DLD1 (cell line): ENCODE measurements around the gene NUP93.

Experiments used
- in situ Hi-C: cut with HindIII; loops from 2 replicates; pipeline ENCODE4 v1.10.0; 2017; ENCODE audit warnings: low sequenced_read_pairs

NUP93 gene

DNA sequence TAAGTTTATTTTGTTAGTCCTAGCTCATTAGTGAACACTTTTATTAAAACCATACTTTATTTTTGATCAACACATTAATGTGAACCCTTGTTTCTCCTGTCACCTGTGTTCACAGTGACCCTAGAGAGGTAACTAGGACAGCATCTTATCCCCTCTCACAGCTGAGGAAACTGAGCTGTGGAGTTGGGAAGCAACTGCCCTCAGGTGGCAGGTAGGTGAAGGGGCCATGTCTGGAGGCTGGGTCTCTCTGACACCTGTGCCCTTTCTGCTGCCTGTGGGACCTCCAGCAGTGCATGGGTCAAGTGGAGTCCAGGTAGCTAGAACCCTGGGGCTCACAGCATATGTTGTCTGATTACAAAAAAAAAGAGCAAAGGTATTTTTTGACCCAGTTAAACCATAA is 112.2 kb downstream of the NUP93 start:
- in situ Hi-C loops: no loop called here

DNA sequence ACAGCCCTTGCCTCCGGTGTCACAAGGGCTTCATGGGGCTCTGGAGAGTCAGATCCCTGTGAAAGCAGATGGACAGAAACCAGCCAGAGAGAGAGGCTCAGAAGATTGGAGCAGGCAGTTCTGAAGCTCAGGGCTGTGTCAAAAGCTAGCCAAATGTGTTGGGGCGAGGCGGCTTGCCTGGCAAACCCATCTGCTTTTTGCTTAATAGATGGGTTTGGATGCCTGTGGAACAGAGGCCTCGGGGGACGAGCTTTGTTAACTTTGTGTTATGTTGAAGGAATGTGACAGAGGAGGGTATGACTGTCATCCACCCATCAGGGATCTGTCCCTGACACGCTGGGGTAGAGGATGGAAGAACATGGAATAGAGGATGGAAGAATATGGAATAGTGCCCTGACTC is 114.1 kb downstream of the NUP93 start:
- in situ Hi-C loops: no loop called here

DNA sequence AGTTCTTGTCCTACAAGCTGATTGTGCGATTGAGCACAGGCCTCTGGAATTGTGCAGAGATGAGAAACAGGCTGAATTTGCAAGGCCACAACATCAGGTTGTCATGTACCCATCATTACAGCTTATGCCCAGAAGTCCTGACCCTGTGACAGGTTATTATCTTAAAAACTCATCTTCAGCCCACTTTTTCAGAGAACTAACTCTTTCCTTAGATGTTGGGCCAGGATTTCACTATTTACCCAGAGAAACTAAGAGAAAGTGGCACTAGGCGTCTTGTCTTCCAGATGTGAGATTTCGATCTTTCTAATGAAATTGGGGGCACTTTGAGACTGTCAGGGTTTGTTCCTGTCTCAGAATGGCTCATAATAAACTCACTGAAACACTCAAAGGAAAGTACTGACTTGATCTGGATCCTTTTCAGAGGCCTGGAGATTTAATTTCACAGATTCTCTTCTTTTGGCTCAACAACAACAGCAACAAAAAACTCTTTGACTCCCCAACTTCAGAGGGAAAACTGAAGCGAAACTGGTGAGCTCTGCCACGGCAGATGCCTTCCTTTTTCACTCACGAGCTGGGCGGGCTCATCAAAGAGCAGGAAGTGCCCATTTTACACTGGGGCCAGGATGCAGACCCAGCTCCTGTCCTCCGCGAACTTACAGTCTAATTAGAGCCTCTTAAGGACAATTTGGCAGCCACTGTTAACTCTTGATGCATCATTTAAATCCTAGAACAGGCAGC is 117.4 kb downstream of the NUP93 start:
- in situ Hi-C loops: no loop called here

DNA sequence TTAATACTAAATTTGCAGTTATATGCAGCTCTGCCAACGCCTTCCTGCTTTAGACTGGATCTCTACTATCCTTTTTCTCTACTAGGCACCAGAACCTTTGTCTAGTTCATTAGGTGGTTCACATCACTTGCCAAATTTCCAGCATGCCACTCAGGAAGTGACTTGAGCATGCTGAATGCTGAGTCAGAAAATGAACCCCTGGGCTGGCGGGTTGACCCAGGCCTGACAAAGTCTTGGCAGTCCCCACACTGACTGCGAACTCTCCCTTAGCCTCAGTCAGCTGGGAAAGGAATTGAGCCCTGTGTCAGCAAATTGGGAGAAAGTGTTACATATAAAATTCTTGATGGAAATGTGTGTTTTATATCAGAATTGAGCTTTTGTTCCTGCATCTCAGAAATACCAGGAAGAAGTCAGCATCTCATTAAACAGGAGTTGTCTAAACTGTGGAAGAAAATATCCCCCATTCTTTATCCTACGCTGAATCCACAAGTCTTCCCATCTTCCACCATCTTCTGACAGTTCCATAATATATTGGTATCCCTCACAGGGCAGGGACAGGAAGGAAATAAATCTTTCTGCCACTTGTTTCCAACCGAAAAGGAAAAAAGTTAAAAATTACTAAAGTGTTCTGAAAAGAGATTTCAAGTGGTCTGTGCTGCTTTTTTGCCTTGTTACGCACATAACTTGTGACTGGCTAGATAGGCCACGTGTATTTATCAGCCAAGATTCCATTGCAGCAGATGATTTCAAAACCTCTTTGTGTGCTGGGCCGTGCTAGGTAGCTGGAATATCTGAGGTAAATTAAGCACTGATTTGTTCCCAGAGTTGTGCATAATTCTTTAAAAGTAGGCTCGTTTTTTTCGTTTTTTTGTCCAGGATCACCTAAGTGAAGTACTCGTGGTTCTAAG is 118.4 kb downstream of the NUP93 start:
- in situ Hi-C loops: no loop called here

DNA sequence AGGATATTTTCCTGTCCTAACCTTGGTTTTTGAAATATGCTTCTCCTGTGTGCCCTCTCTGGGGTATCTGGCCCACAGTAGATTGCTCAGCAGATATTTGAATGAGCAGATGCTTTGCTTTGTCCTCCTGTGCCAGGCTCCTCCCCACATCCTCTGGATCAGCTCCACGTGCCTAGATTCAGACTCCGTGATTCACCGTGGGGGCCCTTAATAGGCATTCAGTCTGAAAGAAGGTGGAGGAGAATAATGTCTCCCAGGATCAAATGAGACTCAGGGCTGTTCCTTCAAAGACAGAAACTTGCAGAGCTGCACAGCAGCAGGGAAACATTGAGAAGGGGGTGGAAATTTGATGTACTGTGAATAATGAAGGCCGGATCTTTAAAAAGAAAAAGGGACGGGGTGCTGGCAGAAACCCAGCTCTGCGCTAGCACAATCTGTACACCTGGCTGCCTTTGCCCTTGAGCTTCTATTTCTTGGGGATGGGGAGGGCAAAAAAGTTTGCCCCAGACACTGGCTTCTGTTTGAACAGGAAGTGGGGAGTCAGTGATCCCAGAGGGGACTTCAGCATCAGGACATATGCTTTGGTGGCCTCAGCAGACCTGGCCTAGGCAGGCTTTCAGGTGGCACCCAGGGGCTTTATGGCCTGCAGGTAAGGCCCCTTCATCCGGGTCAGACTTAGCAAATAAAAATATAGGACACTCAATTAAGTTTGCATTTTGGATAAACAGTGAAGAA is 119.2 kb downstream of the NUP93 start:
- in situ Hi-C loops: no loop called here

DNA sequence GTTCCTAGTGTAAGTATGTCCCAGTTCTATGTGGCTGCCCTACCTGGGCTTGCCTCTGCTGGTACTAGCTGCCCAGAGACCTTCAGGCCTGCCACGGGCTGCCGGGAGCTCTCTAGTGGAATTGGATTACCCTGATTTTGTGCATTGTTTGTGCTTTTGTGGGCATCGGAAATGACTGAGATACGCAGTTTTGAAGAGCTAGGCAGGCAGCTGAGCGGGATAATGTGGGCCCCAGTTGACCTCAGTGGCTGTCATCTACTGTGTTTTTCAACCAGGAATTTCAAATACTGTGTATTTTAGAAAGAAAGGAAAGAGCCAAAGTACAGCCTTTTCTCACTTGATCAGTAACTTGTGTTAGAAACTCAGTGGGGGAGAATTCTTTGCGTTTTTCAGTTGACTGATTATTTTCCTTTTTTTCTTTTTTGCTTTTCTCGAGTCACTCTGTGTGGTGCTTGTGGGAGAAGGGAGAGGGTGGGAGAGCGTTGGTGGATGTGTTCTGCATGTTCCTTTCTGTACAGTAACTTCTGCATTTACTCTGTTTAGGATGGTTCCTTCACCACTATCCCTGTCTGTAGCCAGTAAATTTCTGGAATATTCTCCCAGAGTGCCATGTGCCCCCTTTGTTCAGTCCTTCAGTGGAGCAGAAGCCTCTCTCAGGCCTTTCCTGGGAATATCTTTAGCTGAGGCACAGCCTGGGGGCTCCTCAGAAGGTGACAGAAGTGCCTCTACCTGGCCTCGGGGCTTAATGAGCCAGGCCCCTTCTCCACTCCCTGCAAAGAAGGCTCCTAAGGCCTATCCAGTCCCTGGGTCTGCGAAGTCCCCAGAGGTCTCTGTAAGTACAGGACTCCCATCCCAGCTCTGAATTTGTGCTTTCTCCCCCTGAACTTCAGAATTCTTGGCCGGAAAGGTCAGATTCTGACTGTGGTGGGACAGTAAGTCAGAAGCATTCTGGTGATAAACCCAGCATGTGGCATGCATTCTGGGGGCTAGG is 120.1 kb downstream of the NUP93 start:
- in situ Hi-C loops: no loop called here

DNA sequence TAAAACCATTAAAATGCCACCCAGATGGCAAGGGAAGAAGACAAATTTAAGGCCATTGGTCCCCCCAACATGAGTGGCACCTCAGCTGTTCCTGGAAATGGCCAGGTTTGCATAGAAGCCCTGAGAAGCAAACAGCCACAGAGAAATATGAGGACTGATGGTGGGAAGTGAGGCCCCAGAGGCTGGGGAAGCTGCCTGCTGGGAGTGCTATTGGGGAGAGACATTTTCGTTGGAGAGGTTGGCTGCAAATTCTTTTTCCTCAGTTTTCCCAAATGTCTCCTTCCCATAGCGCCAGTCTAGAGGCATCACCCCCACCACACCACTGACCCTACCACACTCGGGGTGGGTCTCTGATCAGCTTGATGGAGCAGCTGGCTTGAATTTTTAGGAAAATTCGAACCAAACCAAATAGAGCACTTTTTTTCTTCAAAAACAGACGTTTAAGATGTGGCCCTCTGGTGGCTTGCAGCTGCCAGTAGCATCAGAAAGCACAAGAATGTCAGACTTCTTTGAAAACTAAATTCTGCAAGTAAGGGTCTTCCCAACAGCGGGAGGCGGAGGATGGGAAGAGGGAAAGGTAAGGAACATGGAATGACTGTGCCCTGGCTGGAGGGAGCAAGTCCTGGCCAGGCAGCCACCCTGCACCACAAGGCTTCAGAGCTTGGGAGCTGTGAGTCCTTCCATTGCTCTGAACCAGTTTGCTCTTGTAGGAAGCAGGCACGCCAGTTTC is 121.9 kb downstream of the NUP93 start:
- in situ Hi-C loops: no loop called here

DNA sequence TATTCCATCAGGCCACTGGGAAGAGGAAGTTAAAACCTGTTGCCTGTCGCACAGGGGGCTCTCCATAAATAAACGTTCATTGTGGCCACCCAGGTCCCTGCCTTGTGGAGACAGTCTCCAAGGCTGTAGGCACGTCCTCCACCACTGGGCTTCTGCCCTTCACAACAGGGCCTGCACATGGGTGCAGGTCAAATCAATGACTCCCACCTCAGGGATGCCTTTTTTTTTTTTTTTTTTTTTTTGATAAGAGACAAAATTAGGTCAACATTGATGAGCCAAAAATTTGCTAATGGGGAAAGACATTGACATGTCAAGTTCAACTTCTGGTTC is 122.4 kb downstream of the NUP93 start:
- in situ Hi-C loops: no loop called here

DNA sequence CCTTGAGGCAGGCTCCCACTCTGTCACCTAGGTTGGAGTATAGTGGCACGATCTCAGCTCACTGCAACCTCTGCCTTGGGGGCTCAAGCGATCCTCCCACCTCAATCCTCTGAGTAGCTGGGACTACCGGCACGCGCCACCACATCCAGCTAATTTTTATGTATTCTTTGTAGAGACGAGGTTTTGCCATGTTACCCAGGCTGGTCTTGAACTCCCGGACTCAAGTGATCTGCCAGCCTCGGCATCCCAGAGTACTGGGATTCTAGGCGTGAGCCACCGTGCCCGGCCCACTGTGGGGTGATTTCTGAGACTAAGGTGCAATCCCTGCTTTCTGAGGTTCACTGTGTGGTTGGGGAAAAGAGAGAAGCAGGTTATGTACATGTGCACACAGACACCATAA is 123.0 kb downstream of the NUP93 start:
- in situ Hi-C loops: no loop called here

DNA sequence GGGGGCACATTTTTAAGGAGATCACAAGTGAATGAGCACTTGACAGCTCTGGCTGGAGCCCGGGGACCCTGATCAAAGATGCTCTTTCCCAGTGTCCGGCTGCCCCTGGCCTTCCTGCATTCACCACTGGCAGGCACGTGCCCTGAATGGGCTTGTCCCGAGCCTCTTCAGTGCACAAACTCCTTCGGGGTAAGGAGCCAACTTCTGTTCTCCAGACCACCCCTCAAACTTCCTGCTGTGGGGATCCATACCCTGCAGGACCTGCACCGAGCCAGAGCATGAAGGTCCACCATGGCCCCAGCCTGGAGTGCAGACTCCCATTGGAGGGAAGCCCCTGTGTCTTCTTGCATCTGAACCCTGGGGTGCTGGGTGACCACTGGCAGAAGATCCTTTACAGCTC is 125.3 kb downstream of the NUP93 start:
- in situ Hi-C loops: no loop called here

DNA sequence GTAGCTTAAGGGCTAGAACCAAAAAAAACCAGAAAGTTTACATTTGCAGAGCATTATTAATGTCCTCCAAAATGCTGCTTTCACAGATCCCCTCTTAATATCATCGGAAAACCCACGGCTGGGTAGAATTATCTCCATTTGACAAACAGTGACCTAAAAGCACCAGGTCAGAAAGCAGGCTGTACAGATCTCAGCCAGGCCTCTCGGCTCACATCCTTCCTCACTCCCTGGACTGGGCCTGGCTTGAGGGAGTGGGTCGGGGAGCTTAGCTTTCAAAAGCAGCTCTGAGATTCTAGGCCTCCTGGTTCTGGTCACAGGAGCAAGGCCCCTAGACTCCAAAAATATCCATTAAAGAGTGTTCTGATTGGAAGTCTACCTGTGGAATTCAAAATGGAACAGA is 126.0 kb downstream of the NUP93 start:
- in situ Hi-C loops: no loop called here

DNA sequence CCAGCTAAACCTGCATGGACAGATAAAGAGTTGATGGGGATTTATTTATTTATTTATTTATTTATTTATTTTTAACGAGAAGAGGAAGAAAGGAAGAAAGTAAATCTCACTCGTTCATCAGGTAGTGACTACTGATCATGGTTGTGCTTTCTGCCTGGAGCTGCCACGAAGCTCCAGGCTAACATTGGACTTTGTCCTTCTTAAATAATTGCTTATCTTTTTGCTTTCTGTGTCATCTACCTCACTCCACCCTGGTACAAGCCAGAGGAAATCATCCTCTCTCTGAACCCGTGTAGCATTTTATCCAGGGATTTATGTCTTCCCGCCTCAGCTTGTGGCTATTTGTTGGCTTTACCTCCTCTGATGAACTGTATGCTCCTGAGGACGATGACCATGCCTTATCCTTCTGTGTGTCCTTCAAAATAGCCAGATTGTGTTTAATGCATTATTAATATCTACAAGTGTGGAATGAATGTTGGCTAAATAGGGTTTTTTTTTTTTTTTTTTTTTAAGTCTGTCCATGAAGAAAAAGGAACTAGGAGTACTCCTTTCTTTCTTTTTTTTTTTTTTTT is 127.0 kb downstream of the NUP93 start:
- in situ Hi-C loops: no loop called here

DNA sequence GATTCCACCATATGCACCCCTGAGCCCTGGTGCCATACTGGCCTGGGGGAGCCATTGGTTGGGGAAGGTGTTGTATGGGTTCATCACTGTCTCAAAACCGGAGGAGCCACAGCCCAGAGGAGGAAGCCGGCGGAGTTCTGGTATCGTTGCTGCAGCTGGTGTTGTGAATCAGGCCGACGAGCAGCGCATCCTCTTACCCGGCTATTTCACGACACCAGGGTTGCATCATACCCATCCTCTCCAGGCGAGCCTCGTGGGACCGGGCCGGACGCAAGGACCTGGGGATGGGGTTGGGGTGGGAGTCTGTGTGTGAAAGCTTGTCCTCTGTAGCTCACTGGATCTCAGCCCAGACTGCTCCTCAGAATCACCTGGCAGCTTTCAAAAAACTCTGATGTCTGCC is 128.4 kb downstream of the NUP93 start:
- in situ Hi-C loops: no loop called here

DNA sequence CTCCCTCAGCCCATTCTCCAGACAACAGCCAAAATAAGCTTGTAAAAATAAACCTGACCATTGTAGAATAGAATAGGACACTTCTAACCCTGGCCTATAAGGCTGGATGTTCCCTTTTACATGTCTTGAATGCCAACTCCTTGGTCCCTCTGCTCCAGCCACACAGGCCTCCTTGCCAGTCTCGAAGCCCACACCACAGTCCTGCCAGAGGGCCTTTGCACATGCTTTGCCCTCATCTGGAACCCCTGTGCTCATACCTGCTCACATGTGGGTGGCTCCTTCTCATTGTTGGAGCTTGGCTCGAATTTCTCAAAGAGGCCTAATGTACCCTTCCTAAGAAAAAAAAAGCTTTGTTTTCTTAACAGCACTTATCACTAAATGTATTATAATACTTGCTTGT is 129.7 kb downstream of the NUP93 start:
- in situ Hi-C loops: no loop called here

DNA sequence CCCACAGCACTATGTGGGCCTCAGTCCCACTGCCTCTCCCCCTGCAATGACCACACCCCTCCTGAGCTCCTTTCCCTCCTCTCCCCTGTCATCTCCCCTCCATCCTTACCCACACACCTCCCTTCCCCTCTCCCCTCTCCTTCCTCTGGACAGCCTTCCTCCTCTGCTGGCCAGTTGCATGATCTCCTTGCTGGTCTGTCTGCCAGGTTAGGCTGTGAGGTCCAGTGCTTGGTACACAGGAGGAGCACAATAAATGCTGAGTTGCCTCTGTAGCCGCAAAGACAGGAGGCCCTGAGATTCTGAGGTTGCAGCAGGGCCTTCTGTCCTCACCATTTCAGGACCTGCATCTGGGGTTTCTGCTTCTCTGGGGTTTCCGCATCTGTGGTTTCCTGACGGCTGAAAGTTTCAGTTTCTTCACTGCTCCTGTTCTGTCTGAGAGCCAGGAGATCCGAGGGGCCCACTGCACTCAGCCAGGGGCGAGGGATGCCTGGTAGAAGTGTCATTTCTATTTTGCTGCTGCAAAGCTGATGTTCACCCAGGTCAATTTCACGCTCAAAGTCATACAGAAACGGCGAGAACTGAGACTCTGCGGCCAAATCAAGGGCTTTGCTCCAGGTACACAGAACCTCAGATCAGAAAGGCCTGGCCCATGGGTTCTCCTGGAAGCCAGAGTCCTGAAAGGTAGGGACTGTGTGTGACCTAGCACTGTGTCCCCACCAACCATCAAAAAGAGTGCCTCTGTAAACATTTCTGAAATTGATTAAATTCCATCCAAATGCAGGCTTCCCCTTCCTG is 130.5 kb downstream of the NUP93 start:
- in situ Hi-C loops: no loop called here

DNA sequence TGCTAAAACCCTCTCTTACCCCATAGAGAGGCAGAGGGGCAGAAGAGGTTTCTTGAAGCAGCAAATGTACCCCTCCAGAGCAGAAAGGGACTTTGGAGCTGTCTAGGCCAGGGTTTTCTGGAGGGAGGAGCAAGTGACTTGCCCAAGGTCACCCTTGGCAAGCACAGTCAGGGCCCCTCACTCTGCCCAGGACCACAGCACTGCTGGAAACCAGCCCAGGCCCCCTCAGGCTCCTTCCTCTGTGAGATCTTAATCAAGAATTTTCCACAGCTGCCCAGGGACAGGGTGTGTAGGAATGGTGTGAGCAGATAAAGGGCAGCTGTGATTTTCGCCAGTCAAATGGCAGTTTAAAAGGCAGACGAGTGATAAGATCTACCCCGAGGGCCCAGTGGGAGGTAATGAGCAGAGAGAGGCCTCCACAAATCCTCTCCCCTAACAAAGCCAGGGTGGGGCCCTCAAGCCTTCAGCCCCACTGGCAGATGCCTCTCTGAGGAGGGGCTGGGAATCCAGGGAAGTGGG is 131.2 kb downstream of the NUP93 start:
- in situ Hi-C loops: no loop called here

DNA sequence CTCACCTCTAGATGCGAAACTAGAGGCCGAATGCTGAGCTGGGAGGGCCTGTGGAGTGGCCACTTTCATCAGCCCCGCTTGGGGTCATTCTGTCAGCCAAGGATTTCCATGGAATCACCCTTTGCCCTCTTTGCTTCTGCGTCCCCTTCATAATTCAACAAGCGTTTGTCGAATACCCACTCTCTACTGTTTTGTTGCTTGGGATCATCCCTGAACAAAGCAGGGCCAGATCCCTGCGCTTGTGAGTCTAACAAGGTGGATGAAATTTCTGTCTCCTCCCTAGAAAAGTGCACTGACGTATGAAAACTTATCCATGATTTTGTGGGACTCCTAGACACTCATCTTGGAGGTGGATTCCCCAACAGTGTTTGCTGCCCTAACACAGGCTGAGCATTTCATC is 131.8 kb downstream of the NUP93 start:
- in situ Hi-C loops: no loop called here

DNA sequence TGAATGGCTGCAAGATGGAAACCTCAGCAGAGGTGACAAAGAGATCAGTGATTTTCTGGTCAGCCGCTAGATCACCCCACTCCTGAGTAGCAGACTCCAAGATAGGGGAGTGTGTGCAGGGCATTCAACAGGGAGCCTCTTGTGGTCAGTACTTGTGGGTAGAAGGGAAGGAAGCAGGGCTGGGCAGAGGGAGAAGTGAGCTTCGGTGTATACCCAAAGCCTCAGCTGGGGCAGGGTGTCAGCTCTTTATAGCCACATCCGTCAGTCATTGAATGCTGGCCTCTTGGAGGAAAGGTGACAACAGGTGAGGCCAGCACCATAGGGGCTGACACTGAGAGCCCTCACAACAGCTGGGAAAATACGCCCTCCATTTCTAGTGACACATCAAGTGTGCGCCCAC is 132.8 kb downstream of the NUP93 start:
- in situ Hi-C loops: no loop called here

DNA sequence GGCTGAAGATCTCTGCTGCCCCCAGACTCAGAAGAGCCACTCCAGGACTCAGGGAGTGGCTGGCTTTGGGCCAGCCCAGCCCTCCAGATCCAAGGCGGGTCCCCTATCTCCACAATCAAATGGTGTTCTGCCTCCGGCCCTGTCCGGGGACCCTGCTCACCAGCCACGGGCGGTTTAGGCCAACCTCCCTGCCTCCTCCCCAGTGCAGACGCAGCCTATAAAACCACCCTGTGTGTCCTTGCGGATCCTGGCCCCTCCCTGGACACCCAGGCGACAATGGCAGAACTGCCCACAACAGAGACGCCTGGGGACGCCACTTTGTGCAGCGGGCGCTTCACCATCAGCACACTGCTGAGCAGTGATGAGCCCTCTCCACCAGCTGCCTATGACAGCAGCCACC is 135.0 kb downstream of the NUP93 start, which contains the start of gene SLC12A3:
SLC12A3 (plus strand) TSS at position 248 of the 400 bp plus-strand sequence; CDS start at position 277, 29 bp downstream.
- in situ Hi-C loops: no loop called here
